Stimulated activated CD4-positive, alpha-beta T cell treated with anti-CD3 and anti-CD28 coated beads, Interleukin-1b, Interleukin-23, amount 100 ng/mL, for 1 hour (primary cell): Measurements from ENCODE around the gene CNTN3.

Source experiments
- DNase-seq, 2 donors: peaks; one replicate each; pipeline ENCODE4 v3.0.0-alpha.2; 2020; ENCODE audit warnings: low read depth in 2 of 2

CNTN3 gene

DNA sequence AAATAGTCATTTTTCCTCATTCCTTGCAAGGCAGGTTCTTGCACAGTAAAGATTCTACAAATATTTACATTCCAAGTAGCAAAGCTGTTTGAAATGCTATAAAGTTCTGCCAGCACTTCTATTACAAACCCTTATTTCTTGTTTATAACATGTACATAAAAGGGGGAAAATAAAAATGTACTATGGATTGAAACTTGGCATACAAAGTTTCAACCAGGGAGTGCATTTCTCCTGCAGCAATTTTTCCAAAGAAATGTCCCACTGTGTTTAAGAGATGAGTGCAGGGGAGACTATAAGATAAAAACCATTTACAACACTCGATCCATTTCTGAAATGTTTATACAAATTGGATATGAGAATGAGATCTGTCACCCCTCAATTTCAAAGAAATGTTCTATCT lies 3.3 kb downstream of the CNTN3 start:
- DNase-seq, result no peak

DNA sequence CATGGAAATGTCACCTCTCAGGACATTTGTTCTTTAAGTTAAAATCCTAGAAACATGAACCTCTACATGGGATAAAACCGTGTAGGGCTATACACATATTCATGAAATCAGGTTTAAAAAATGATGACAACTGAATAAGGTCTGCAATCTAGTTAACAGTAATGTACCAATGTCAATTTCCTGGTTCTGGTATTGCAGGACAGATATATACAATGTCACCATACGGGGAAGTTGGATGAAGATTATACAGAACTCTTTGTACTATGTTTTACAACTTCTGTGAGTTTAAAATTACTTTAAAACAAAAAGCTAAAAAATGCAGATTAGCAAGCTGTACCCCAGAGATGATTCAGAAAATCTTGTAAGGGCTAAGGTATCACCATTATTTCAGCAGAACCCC lies 6.7 kb downstream of the CNTN3 start:
- no peak for DNase-seq

- no peak for DNase-seq
Measured at GRCh38 chr3:74606996-74607395, 7.5 kb downstream of the CNTN3 start.

- DNase-seq, result no peak
Measured at GRCh38 chr3:74605437-74605836, 9.0 kb downstream of the CNTN3 start.

- DNase-seq, result no peak
Measured at GRCh38 chr3:74603292-74603691, 11.2 kb downstream of the CNTN3 start.

GRCh38 chr3:74602471-74602870 lies 12.0 kb downstream of the CNTN3 start:
- DNase-seq, result no peak

DNA sequence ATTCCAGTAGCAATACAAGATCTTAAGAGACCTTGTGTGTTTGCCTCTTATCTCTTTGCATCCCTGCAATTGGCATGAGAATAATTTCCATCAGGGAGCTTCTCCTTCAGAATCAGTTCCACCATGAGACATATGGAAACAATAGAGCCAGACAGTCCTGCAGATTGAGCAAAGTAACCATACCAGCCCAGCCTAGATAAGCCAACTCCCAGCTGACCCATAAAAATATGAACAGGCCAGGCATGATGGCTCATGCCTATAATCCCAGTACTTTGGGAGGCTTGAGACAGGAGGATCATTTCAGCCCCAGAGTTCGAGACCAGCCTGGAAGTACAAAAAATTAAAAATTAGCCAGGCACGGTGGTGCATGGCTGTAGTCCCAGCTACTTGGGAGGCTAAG lies 12.7 kb downstream of the CNTN3 start:
- DNase-seq, result no peak

GRCh38 chr3:74599564-74599963 lies 14.9 kb downstream of the CNTN3 start:
- no peak for DNase-seq

DNA sequence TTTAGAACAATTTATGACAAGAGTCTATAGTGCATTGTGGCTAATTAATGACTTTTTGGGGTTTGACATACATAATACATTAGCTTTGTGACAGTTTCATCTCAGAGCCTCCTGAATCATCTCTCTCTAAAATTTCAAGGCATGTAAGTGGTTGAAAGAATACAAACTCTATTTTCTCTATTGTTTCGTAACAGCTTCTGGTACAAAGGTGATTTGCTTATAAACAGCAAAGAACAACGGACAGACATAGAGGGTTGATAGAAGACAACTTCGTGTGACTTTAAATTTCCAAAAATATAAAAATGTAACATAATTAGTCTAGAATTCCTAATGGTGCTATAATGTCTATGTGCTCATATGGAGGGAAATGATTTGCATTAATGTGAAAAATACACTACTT lies 21.3 kb downstream of the CNTN3 start:
- DNase-seq, result no peak

GRCh38 chr3:74592359-74592758 lies 22.1 kb downstream of the CNTN3 start:
- DNase-seq, result no peak

- DNase-seq, result no peak
Measured at GRCh38 chr3:74591946-74592345, 22.5 kb downstream of the CNTN3 start.

GRCh38 chr3:74591342-74591741 lies 23.1 kb downstream of the CNTN3 start:
- no peak for DNase-seq

- DNase-seq, result no peak
Measured at GRCh38 chr3:74590620-74591262, 23.7 kb downstream of the CNTN3 start.

DNA sequence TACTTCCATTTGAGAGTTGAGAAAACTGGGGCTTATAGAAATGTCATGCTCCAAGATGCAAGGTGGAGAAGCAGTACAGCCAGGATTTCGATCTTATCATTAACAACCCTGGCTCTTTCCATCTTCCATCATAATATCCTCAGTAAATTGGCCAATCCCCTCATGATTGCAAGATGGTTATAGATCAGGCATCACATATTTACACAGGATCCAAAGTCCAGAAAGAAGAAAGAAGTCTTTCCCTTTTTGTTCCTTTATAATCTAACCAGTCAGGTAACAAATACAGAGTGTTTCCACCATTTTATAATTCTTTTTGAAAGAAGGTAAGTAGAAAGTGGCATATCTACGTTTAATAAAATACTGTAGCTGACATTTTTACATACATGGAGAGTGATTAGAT lies 29.7 kb downstream of the CNTN3 start:
- no peak for DNase-seq

DNA sequence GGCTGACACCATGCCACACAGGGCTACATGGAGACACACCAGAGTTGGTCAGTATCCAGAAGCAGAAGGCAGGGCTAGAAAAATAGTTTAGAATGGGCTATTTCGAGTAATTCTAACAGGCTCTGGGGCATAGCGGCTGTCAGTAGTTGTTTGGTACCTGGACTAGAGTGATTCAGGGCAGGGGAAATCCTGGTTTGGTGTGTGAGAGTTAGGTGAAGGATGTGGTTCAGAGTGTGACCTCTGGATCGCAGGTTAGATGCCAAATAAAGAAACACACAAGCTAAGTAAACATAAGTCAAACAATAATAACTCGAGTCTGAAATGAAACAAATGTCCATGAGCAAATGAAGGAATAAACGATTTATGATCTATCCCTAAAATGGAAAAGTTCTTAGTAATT lies 31.5 kb downstream of the CNTN3 start:
- DNase-seq, result no peak

GRCh38 chr3:74575857-74576256 lies 38.6 kb downstream of the CNTN3 start:
- DNase-seq, result no peak

- DNase-seq, result no peak
Measured at GRCh38 chr3:74571118-74571517, 43.3 kb downstream of the CNTN3 start.
